Osteoblast (primary cell): ENCODE data around the gene SHCBP1. TPM values are rescaled to one million over a fixed set of nuclear protein-coding genes. Genes with fewer than 3 reads are reported as not detected.
"Not testable (repeated sequence)": the region's sequence is repeated elsewhere in the genome, so short reads cannot be mapped to it uniquely, and the experiment has no call there.

Experiments used
- DNase-seq: peaks from one replicate; pipeline ENCODE4 v3.0.0; 2011; ENCODE audit warnings: low spot score, mixed read lengths; ENCODE audit not compliant: insufficient read length; ENCODE audit errors: missing footprints
- H2AFZ ChIP-seq: 2 replicates; pipeline ENCODE4 v1.6.0; 2011; ENCODE audit warnings: mild to moderate bottlenecking, low read length
- H3K27ac ChIP-seq: 2 replicates; pipeline ENCODE4 v1.5.1; 2011; ENCODE audit warnings: mild to moderate bottlenecking, low read depth, low read length, moderate library complexity
- H3K27me3 ChIP-seq: 2 replicates; pipeline ENCODE4 v1.6.0; 2012; ENCODE audit warnings: mild to moderate bottlenecking, control low read depth, inconsistent platforms, low read length, moderate library complexity; ENCODE audit not compliant: insufficient read depth
- H3K36me3 ChIP-seq: 2 replicates; pipeline ENCODE4 v1.5.1; 2011; ENCODE audit warnings: mild to moderate bottlenecking, low read length, control low read depth, moderate library complexity; ENCODE audit not compliant: insufficient read depth
- H3K4me1 ChIP-seq: 2 replicates; pipeline ENCODE4 v1.5.1; 2011; ENCODE audit warnings: mild to moderate bottlenecking, low read length, control low read depth, moderate library complexity; ENCODE audit not compliant: insufficient read depth
- H3K4me2 ChIP-seq: 2 replicates; pipeline ENCODE4 v1.6.0; 2011; ENCODE audit warnings: mild to moderate bottlenecking, low read length; ENCODE audit not compliant: insufficient read depth
- H3K4me3 ChIP-seq: fragments of 200-600 bp; sonication (generic); 3 replicates; pipeline ENCODE4 v1.5.1; 2012; ENCODE audit warnings: mild to moderate bottlenecking, low read length, inconsistent platforms; ENCODE audit not compliant: insufficient read depth
- H3K79me2 ChIP-seq: 2 replicates; pipeline ENCODE4 v1.6.0; 2012; ENCODE audit warnings: mild to moderate bottlenecking, low read length, control low read depth, inconsistent platforms; ENCODE audit not compliant: insufficient read depth
- H3K9me3 ChIP-seq: 2 replicates; pipeline ENCODE4 v1.5.1; 2011; ENCODE audit warnings: low read depth, low read length, control low read depth
- H4K20me1 ChIP-seq: 2 replicates; pipeline ENCODE4 v1.6.0; 2012; ENCODE audit warnings: mild to moderate bottlenecking, low read length, control low read depth; ENCODE audit not compliant: insufficient read depth
- total RNA-seq: library from RNA; depleted of rRNA; stranded (reverse); fragments of >200 nt; gene quantifications from 2 replicates; pipeline ENCODE4 v1.2.3, GENCODE V29; 2012
- TF ChIP-seq, protein P1 (sequence below): IDR thresholded peaks from 2 replicates; pipeline ENCODE4 v1.5.1; 2011; ENCODE audit warnings: mild to moderate bottlenecking, low read depth, low read length, moderate library complexity; ENCODE audit errors: extremely low read depth

Gene SHCBP1
- total RNA-seq, 1 donor: 1.8 TPM

DNA sequence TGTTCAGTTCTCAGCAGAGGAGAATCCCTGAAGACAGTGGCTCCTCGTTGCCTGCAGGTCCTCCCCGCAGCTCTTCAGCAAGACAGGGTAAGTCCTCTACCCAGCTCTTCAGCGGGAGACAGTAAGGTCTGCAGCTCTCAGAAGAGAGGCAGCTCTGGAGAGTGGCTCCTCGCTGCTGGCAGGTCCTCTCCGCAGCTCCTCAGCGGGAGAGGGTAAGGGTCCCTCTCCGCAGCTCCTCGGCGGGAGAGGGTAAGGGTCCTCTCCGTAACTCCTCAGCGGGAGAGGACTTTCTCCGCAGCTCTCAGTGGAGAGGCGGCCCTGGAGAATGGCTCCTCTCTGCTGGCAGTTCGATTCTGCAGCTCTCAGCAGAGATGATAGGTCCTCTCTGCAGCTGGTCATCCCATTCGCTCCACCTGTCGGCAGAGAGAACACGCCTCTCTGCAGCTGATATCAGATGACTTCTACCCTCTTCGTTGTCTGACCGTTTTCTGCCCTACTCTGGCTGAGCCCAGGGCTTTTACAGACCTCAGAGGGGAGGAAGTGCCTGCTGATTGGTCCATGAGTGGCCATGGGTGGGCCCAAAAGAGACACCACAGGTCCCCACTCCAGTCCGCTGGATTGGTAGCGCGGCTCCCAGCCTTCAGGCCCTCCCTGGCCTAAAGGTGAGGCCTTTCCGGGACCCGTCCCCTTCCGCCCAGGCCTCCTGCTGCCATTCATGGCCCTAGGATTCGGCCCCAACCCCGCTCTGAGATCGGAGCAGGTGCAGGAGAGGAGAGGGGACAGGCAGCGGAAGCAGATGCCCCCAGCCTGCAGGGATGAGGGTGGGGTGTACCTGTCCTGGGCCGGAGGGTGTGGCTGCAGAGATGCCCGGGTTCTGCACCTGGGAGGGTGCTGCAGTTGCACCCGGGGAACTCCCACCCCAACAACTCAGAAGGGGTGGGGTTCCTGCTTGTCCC lies 11.9 kb upstream of the SHCBP1 start:
- H3K27ac ChIP-seq: no peak overlapping the region
- H3K4me2 ChIP-seq: peak overlapping the region; percentile 70
- H3K9me3 ChIP-seq: no peaks in the 10 kb centered on the region

DNA sequence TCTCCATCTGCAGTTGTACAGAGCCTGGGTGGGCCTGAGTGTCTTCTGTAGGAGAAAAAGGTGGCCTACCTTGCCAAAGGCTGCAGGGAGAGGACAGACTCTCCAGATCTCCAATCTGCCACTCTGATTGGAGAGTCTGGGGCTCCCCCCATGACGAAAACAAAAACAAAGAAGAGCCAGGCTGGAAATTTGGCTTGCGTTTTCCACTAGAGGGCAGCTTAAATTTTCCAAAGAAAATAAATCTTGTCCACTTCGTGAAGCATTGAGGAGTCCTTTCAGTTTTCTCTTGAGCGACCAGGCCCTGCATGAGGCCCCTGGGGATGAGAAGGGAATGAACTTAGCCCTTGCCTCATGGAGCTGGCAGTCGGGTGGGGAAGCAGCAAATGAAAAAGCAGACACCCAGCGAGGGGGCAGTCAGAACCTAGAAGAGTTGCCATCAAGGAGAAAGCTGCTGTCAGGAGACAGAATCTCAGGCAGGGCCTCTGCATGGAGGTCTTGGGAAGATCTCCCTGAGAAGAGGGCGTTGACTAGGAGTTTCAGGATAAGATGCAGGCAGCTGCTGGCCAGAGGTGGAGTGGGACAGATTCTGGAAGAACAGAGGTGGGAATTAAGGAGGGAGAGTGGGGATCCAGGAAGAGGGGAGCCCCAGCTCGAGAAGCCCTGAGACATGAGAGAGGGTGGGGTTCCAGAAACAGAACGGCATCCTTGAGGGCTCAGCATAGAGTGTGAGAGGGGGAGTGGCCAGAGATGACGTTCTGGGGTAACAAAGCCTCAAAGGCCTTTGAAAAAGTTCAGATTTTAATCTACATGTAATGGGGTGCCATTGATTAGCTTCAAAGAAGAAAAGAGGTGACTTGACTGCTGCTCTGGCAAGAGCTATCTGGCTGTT lies 8.4 kb upstream of the SHCBP1 start:
- TF ChIP-seq, protein P1, sequence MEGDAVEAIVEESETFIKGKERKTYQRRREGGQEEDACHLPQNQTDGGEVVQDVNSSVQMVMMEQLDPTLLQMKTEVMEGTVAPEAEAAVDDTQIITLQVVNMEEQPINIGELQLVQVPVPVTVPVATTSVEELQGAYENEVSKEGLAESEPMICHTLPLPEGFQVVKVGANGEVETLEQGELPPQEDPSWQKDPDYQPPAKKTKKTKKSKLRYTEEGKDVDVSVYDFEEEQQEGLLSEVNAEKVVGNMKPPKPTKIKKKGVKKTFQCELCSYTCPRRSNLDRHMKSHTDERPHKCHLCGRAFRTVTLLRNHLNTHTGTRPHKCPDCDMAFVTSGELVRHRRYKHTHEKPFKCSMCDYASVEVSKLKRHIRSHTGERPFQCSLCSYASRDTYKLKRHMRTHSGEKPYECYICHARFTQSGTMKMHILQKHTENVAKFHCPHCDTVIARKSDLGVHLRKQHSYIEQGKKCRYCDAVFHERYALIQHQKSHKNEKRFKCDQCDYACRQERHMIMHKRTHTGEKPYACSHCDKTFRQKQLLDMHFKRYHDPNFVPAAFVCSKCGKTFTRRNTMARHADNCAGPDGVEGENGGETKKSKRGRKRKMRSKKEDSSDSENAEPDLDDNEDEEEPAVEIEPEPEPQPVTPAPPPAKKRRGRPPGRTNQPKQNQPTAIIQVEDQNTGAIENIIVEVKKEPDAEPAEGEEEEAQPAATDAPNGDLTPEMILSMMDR: peak; percentile 67
- DNase-seq: peak; percentile 91
- H3K4me1 ChIP-seq: peaks cover 12% of the 10 kb centered on the region
- no peaks in the 10 kb centered on the region for H3K79me2 ChIP-seq
- H3K9me3 ChIP-seq: no peaks in the 10 kb centered on the region
- peak overlapping the region; percentile 91 for H2AFZ ChIP-seq
- H3K27ac ChIP-seq: no peak overlapping the region
- H3K36me3 ChIP-seq: no peaks in the 10 kb centered on the region
- H4K20me1 ChIP-seq: no peaks in the 10 kb centered on the region
- H3K27me3 ChIP-seq: no peaks in the 10 kb centered on the region
- peak overlapping the region; percentile 52 for H3K4me2 ChIP-seq
- peak overlapping the region; percentile 19 for H3K4me3 ChIP-seq

More for the DNA sequence above, 11.9 kb upstream of the SHCBP1 start:
- Histone ChIP-seq H3K36me3 (no peaks in the 10 kb centered on the region), H3K27me3 (no peaks in the 10 kb centered on the region), H4K20me1 (no peaks in the 10 kb centered on the region), H3K79me2 (no peaks in the 10 kb centered on the region), H3K4me1 (peaks cover 12% of the 10 kb centered on the region), H3K4me3 (peak overlapping the region; percentile 40), H2AFZ (peak overlapping the region; percentile 28)
- TF ChIP-seq, protein P1: no peak
- no peak for DNase-seq

DNA sequence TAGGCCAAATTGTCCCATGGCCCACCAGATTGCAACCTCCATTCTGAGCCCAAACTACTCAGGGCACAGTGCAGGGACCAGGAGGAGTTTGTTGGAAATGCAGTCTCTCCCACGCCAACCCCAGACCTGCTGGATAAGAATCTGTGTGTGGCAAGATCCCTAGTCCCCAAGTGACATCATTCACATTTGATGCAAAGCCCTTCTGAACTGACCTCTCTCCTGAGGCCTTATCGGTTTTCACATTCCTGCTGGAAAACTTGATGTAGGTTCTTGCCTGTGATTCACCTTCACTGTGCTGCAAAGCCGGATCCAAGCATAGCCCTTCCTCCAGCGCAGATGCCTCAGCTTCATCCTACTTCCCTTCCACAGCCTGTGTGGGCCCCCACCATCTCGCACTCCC lies 6.6 kb upstream of the SHCBP1 start:
- H3K36me3 ChIP-seq: no peaks in the 10 kb centered on the region
- H3K4me1 ChIP-seq: peaks cover 12% of the 10 kb centered on the region
- no peak overlapping the region for H3K4me2 ChIP-seq
- no peak overlapping the region for H3K27ac ChIP-seq
- H4K20me1 ChIP-seq: no peaks in the 10 kb centered on the region
- DNase-seq: no peak
- H3K27me3 ChIP-seq: no peaks in the 10 kb centered on the region
- H3K9me3 ChIP-seq: no peaks in the 10 kb centered on the region
- no peak overlapping the region for H3K4me3 ChIP-seq
- no peaks in the 10 kb centered on the region for H3K79me2 ChIP-seq
- no peak overlapping the region for H2AFZ ChIP-seq
- TF ChIP-seq, protein P1: no peak

DNA sequence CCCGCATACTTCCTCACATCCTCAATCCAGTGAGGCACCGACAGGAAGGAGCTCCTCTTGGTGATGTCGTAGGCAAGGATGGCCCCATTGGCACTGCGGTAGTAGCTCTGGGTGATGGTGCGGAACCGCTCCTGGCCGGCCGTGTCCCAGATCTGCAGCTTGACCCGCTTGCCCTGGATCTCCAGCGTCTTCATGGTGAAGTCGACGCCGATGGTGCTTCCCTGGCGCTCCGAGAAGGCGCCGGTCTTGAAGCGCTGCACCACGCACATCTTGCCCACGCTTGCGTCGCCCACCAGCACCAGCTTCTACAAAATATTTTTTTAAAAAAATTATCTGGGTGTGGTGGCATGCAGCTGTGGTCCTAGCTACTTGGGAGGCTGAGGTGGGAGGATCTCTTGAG lies 5.5 kb upstream of the SHCBP1 start:
- not testable (repeated sequence) for H4K20me1 ChIP-seq, H3K27me3 ChIP-seq, H2AFZ ChIP-seq, H3K4me2 ChIP-seq, H3K4me3 ChIP-seq, DNase-seq, H3K79me2 ChIP-seq, H3K36me3 ChIP-seq, H3K9me3 ChIP-seq, H3K4me1 ChIP-seq, H3K27ac ChIP-seq

DNA sequence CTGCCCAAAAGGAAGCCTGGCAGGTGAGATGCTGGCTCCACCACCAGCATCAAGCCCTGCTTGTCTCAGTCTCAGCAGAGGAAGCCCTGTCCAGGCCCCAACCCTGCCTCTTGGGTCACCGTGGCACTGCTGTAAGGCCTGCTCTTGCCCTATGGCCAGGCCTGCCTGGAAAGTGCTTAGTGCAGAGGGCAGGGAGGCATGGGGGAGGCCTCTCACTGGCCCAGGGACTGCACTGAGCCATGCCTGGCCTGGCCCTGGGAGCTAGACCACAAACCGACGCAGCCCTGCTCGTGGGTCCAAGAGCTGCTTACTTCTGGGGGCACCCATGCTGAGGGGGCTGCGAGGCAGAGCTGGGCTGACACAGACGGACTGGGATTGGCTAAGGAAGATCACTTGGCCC lies 3.7 kb upstream of the SHCBP1 start:
- not testable (repeated sequence) for H3K9me3 ChIP-seq, DNase-seq, H2AFZ ChIP-seq, H3K36me3 ChIP-seq, H3K4me3 ChIP-seq, H3K27me3 ChIP-seq, H3K27ac ChIP-seq, H3K4me2 ChIP-seq, H4K20me1 ChIP-seq
- H3K79me2 ChIP-seq: peaks cover 13% of the 10 kb centered on the region
- H3K4me1 ChIP-seq: peaks cover 12% of the 10 kb centered on the region

DNA sequence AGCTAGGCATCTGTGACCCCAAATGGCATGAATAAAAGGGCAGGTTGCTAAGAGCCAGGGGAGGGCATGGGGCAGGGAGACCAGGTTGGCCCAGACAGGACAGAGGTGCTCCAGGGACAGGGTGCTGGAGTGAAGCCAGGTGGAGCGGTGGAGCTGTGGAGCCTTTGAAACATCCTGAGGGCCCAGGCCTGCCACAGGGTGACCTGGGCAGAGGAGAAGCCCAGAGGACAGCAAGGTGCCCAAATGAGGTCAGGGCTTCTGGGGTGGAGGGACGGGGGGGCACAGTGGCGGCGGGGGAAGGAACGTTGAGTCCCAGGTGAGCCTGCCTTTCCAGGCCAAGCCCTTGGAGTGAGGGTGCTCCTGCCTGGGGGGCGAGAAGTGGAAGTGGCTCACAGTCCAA lies 2.5 kb upstream of the SHCBP1 start:
- H3K4me3 ChIP-seq, H3K36me3 ChIP-seq, H3K27ac ChIP-seq, DNase-seq, H3K9me3 ChIP-seq, H3K27me3 ChIP-seq, H3K4me1 ChIP-seq, H3K4me2 ChIP-seq, H4K20me1 ChIP-seq, H2AFZ ChIP-seq: not testable (repeated sequence)
- H3K79me2 ChIP-seq: peaks cover 23% of the 10 kb centered on the region
